HG03442 (cell line): ENCODE data around the gene MOGAT1.
A peak's percentile ranks its signal among the peaks of the same experiment; 100 is the strongest.
"Not testable (repeated sequence)": the region's sequence is repeated elsewhere in the genome, so short reads cannot be mapped to it uniquely, and the experiment has no call there.

Source experiments
- ATAC-seq: cut with Tn5 transposase; IDR thresholded peaks from one replicate; pipeline ENCODE4 v1.9.1; 2021; ENCODE audit warnings: mild to moderate bottlenecking, moderate library complexity; ENCODE audit not compliant: unreplicated experiment

Gene MOGAT1

GRCh38 chr2:222738312-222738711 is 66.9 kb downstream of the MOGAT1 start:
- ATAC-seq, result no peak

- no peak for ATAC-seq
Observed at GRCh38 chr2:222738809-222739208, 67.4 kb downstream of the MOGAT1 start.

- no peak for ATAC-seq
Observed at GRCh38 chr2:222739939-222740338, 68.5 kb downstream of the MOGAT1 start.

GRCh38 chr2:222743251-222743812 is 71.9 kb downstream of the MOGAT1 start:
- ATAC-seq, result no peak

- ATAC-seq, result no peak
Observed at GRCh38 chr2:222745836-222746559, 74.5 kb downstream of the MOGAT1 start.

- ATAC-seq, result peak; percentile 80
Observed at GRCh38 chr2:222747526-222748160, 76.2 kb downstream of the MOGAT1 start.

- ATAC-seq, result no peak
Observed at GRCh38 chr2:222750533-222750932, 79.1 kb downstream of the MOGAT1 start.

- ATAC-seq, result no peak
Observed at GRCh38 chr2:222751238-222751637, 79.8 kb downstream of the MOGAT1 start.

- ATAC-seq, result no peak
Observed at GRCh38 chr2:222751821-222752719, 80.6 kb downstream of the MOGAT1 start.

GRCh38 chr2:222752746-222753145 is 81.3 kb downstream of the MOGAT1 start:
- no peak for ATAC-seq

GRCh38 chr2:222753251-222753824 is 81.9 kb downstream of the MOGAT1 start:
- ATAC-seq, result no peak

GRCh38 chr2:222754324-222754930 is 83.0 kb downstream of the MOGAT1 start:
- ATAC-seq, result no peak

GRCh38 chr2:222755593-222755992 is 84.1 kb downstream of the MOGAT1 start:
- not testable (repeated sequence) for ATAC-seq

GRCh38 chr2:222756362-222756831 is 84.9 kb downstream of the MOGAT1 start:
- ATAC-seq, result no peak

GRCh38 chr2:222756951-222757650 is 85.6 kb downstream of the MOGAT1 start:
- no peak for ATAC-seq
